ENCODE data around the gene PMEL.

DNA sequence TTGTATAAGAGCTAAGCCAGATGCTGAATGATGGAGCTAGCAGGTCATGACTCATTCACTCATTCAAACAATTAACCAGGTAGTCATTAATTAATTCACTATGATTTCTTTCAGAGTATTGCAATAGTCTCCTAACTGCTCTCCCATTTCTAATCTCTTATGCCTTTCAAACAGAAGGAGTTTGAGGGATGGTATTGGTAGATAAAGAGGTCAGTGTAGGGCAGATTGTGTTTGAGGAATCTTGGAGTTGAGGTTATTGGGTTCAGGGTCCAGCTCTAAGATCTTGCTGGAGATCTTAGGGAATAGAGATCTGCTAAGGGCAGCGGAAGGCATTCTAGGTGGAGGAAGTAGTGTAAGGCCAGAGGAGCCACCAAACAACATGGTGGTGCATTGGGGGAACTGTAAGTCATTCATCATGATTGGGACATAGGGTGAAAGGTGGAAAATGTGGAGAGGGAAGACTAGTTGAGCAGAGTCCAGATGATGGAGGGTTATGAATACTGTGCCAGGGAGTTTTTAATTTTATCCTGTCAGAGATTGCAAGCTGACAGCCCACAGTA is 23.2 kb downstream of the PMEL start:
- TF ChIP-seq, protein P1, sequence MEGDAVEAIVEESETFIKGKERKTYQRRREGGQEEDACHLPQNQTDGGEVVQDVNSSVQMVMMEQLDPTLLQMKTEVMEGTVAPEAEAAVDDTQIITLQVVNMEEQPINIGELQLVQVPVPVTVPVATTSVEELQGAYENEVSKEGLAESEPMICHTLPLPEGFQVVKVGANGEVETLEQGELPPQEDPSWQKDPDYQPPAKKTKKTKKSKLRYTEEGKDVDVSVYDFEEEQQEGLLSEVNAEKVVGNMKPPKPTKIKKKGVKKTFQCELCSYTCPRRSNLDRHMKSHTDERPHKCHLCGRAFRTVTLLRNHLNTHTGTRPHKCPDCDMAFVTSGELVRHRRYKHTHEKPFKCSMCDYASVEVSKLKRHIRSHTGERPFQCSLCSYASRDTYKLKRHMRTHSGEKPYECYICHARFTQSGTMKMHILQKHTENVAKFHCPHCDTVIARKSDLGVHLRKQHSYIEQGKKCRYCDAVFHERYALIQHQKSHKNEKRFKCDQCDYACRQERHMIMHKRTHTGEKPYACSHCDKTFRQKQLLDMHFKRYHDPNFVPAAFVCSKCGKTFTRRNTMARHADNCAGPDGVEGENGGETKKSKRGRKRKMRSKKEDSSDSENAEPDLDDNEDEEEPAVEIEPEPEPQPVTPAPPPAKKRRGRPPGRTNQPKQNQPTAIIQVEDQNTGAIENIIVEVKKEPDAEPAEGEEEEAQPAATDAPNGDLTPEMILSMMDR (conservative IDR thresholded peaks at IDR 0.05) = no peak
- no peak for TF ChIP-seq ZFX (IDR thresholded peaks at IDR 0.05)
